K562 (cell line): Measurements from ENCODE around the gene CCM2.

Experiments used
- ELF4 ChIP-seq: fragments of 450-650 bp; formaldehyde crosslinking; IDR thresholded peaks from 2 replicates; pipeline ENCODE4 v1.4.0; 2022; ENCODE audit warnings: missing genetic modification characterization
- EZH2 ChIP-seq: IDR thresholded peaks from 2 replicates; pipeline ENCODE4 v1.6.1; 2012; ENCODE audit warnings: low read depth, mild to moderate bottlenecking, inconsistent platforms, low read length, borderline replicate concordance
- NKRF ChIP-seq: fragments of 450-650 bp; IDR thresholded peaks from 2 replicates; pipeline ENCODE4 v1.6.1; 2016; ENCODE audit warnings: borderline replicate concordance
- POLR2A ChIP-seq: fragments of 450-650 bp; conservative IDR thresholded peaks from 2 replicates; pipeline ENCODE4 v1.6.1; 2016
- POLR2AphosphoS5 ChIP-seq: IDR thresholded peaks from 2 replicates; pipeline ENCODE4 v1.6.1; 2011; ENCODE audit warnings: mild to moderate bottlenecking, low read depth, low read length, moderate library complexity; ENCODE audit not compliant: control insufficient read depth, insufficient read depth
- POLR2G ChIP-seq: fragments of 200-400 bp; formaldehyde crosslinking; IDR thresholded peaks from 2 replicates; pipeline ENCODE4 v1.6.1; 2017; ENCODE audit warnings: low read depth, mild to moderate bottlenecking, antibody characterized with exemption, low read length, moderate library complexity
- ZNF347 ChIP-seq: fragments of 450-650 bp; formaldehyde crosslinking; IDR thresholded peaks from 2 replicates; pipeline ENCODE4 v1.4.0; 2020; ENCODE audit warnings: low read depth, mild to moderate bottlenecking, moderate library complexity
- ZNF445 ChIP-seq: fragments of 250-450 bp; sonication (Bioruptor Pico); IDR thresholded peaks from 2 replicates; pipeline ENCODE4 v1.4.0; 2020; ENCODE audit warnings: low read depth, mild to moderate bottlenecking, moderate library complexity

GRCh38 chr7:45092100-45092930 lies 92.3 kb downstream of the CCM2 start:
- TF ChIP-seq ZNF347 (CRISPR knock-in tag) (no peak), EZH2 (no peak), POLR2A (no peak), POLR2G (no peak), NKRF (no peak), ELF4 (CRISPR knock-in tag) (no peak), POLR2AphosphoS5 (no peak), ZNF445 (no peak)
